ENCODE results near the gene BAIAP3.

BAIAP3 gene

GRCh38 chr16:1297018-1297696 is 36.3 kb upstream of the BAIAP3 start:
- no peak for DNase-seq (ENCODE audit: low read depth, low spot score)
- H3K4me3 ChIP-seq (ENCODE audit: low read length): no peak overlapping the region

DNA sequence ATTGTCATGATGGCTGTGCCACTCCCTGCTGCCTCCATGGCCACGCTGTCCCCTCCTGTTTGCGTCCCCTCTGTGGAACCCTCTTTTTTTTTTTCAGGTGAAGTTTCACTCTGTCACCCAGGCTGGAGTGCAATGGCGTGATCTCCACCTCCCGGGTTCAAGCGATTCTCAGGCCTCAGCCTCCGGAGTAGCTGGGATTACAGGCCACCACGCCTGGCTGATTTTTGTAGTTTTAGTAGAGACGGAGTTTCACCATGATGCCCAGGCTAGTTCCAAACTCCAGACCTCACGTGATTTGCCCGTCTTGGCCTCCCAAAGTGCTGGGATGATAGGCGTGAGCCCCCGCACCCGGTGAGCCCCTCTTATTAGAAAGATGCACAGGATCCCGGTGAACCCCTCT is 35.0 kb upstream of the BAIAP3 start:
- H3K4me3 ChIP-seq (ENCODE audit: low read length): no peak overlapping the region
- DNase-seq (ENCODE audit: low read depth, low spot score): no peak

- H3K4me3 ChIP-seq (ENCODE audit: low read length): no peak overlapping the region
- DNase-seq (ENCODE audit: low read depth, low spot score): no peak
Observed at GRCh38 chr16:1299012-1299867, 34.2 kb upstream of the BAIAP3 start.

DNA sequence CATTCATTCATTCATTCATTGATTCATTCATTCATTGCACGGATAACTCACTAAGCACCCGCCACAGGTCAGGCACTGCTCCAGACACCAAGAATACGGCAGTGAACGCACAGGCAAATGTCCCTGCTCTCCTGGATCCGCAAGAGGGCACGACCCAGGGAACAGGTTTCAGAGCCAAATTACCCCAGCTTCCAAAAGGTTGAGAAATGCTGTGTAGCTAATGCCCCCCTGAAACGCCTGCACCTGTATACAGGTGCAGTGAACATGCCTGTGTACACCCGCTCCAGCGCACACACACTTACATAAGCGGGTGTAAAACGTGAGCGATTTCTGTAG is 33.6 kb upstream of the BAIAP3 start:
- no peak overlapping the region for H3K4me3 ChIP-seq (ENCODE audit: low read length)
- DNase-seq (ENCODE audit: low read depth, low spot score): no peak

DNA sequence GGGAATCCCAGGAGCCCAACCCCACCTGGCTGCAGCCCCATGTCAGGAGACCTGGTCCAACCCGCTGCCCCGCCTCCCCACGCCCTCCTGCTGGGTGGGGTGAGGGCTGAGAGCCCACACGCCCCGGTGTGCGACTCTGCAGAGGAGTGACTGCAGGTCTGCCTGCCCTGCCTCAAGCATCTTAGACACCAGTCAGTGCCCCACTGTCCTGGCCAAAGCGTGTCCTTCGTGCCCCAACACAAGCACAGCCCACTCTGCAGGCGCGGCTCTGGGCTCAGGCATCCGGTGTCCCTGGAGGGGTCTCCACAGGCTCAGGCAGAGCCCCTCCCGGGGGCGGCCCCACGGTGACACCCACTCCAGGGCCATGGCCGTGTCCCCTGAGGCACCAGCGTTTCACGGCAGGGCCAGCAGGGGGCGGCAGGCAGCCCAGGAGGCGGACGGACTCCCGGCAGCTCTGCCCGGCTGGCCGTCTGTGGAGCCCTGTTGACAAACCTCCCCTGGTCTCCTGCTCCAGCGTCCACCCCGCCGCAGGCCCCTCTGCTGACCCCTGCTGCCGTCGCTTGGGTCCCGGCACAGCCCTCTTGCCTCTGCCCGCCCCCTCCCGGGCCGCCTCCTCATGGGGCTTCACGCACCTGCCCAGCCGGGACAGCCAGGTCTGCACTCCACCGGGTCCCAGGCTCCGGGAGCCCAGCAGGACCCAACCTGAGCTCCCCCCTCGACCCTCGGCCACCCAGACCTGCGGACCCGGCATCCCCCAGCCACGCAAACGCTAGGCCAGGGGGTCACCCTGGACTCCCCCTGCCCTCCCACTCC is 32.6 kb upstream of the BAIAP3 start:
- peak overlapping the region; percentile 42 for H3K4me3 ChIP-seq (ENCODE audit: low read length)

GRCh38 chr16:1301562-1301961 is 31.9 kb upstream of the BAIAP3 start:
- H3K4me3 ChIP-seq (ENCODE audit: low read length): no peak overlapping the region
- DNase-seq (ENCODE audit: low read depth, low spot score): no peak

More for the DNA sequence above, 32.6 kb upstream of the BAIAP3 start:
- no peak for DNase-seq (ENCODE audit: low read depth, low spot score)

GRCh38 chr16:1305823-1306222 is 27.6 kb upstream of the BAIAP3 start:
- H3K4me3 ChIP-seq (ENCODE audit: low read length): no peak overlapping the region
- DNase-seq (ENCODE audit: low read depth, low spot score): peak; percentile 21

DNA sequence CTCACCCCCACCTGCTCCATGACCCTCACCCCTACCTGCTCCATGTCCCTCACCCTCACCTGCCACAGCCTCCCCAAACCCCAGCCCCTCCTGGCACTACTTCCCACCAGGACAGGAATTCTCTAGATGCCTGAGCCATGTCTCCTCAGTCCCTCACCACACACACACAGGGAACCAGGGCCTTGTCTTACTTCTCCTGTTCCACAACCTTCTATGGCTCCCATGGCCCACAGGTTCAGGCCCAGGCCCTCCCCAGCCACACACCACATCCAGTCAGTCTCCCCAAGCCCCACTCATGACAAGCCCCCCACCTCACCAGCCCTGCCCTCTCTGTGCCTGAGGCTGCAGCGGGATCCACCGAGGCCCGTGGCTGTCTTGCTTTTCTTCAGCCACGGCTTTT is 27.1 kb upstream of the BAIAP3 start:
- no peak overlapping the region for H3K4me3 ChIP-seq (ENCODE audit: low read length)
- DNase-seq (ENCODE audit: low read depth, low spot score): no peak

GRCh38 chr16:1308036-1308976 is 25.1 kb upstream of the BAIAP3 start:
- DNase-seq (ENCODE audit: low read depth, low spot score): peak; percentile 53
- H3K4me3 ChIP-seq (ENCODE audit: low read length): peak overlapping the region; percentile 51

DNA sequence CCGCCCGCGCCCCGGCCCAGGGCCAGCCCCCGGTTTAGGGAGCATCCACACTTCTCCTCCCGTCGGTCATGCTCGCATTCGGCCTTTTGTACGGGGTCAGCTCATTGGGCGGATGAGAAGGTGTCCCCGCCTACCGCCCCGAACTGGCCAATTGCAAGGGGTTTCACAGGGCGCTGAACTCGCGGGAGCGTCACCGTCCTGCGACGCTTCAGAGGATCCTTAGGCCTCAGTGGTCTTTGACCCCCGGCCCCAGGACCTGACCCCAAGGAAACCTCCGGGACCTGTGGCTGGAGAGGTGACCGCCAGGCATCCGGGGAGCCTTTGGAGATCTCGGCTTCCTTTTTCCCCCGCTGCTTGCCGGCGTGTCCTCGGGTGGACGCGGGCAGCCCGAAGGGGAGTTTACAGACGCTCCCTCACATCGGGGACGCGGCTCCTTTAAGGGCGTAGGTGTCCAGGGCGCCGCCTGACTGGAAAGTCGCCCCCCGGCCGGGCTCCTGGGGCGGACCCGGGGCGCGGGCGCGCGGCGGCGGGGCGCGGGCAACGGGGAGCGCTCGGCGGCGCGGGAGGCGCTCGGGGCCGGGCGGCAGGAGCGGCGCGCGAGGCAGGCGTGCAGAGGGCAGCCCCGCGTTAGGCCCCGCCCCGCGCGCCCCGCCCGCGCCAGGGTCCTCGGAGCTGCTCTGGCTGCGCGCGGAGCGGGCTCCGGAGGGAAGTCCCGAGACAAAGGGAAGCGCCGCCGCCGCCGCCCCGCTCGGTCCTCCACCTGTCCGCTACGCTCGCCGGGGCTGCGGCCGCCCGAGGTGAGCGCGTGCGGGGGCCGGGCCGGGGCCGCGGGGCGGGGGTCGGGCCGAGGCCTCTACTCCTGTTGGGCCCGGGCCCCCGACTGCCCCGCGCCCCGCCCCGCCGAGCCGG is 24.2 kb upstream of the BAIAP3 start, which contains the start of gene UBE2I:
Gene UBE2I, plus strand, starts transcription at position 660 of the 909 bp plus-strand sequence. CDS start 4,395 bp downstream, outside the sequence.
- DNase-seq (ENCODE audit: low read depth, low spot score): peak; percentile 98

GRCh38 chr16:1309888-1310831 is 23.3 kb upstream of the BAIAP3 start:
- no peak for DNase-seq (ENCODE audit: low read depth, low spot score)
- peak overlapping the region; percentile 99 for H3K4me3 ChIP-seq (ENCODE audit: low read length)

More for the DNA sequence above, 24.2 kb upstream of the BAIAP3 start, which contains the start of gene UBE2I:
- peak within 1 kb of the TSS; percentile 99 for H3K4me3 ChIP-seq (ENCODE audit: low read length)

GRCh38 chr16:1310832-1311200 is 22.6 kb upstream of the BAIAP3 start:
- H3K4me3 ChIP-seq (ENCODE audit: low read length): peak overlapping the region; percentile 99
- peak; percentile 26 for DNase-seq (ENCODE audit: low read depth, low spot score)

DNA sequence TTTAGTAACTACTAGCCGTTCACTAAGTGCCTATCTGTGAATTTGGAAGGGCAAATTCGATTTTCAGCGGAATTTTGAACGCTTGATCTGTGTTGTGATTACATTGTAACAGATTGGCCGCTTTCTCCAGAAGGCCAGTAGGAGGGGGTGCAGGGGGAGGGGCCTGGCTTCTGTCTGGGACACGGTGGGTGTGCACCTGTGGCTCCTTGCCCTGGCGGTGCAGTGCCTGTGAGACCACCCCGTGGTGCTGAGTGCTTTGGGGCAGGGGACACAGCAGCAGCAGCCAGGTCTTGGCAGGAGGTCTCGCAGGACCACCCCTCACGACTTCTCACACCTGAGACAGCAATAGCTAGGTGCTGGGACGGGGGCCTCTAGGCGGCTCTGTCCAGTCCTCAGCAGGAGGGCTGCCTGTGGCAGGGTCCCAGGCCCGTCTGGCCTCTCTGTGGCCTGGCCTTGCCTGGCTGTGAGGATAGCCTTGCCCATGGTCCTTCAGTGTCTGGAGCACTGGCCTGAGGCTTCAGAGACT is 22.2 kb upstream of the BAIAP3 start:
- DNase-seq (ENCODE audit: low read depth, low spot score): no peak
- H3K4me3 ChIP-seq (ENCODE audit: low read length): peak overlapping the region; percentile 99

DNA sequence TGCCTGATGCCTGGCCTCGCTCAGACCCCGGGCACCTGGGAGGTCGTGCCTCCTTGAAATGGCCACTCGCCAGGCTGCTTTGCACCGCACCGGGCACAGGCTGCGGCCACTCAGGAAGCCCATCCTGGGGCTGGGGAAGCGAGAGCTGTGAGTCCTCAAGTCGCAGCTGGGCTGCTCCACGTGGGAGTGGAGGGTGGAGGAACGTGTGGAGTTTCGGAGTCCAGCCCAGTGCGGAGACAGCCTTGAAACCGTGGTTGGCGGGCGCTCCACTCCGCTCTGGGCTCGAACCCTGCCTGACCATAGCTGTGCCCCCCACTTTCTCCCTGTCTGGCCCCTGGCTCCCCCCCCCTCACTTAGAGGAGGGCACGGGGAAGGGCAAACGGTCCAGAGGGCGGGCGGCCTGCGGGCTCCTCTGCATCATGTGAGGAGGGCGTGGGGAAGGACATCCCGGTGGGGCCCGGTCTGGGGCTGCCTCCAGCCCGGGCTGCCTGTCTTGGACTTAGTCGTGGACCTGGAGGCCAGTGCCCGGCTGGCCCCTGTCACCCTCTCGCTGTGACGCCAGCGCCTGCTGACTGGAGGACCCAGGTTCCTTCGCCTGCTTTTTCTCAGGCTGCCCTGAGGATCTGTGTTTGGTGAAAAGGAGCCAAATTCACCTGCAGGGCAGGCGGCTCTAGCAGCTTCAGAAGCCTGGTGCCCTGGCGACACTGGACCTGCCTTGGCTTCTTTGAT is 21.5 kb upstream of the BAIAP3 start:
- DNase-seq (ENCODE audit: low read depth, low spot score): no peak
- H3K4me3 ChIP-seq (ENCODE audit: low read length): peak overlapping the region; percentile 99

DNA sequence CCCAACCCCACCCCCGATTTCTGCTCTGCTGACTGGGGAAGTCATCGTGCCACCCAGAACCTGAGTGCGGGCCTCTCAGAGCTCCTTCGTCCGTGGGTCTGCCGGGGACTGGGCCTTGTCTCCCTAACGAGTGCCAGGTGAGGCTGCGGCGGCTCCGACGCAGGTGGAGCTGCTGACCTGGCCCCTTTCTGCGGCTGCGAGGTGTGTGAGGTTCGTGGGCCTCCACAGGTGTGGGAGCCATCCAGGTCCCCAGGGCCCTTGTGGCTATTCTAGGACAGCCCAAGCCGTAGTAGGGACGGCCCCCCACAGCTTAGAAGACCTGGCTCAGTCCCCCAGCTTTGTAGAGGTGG is 21.0 kb upstream of the BAIAP3 start:
- DNase-seq (ENCODE audit: low read depth, low spot score): no peak
- no peak overlapping the region; the same call in 1 of the 2 replicates for H3K4me3 ChIP-seq (ENCODE audit: low read length)

- H3K4me3 ChIP-seq (ENCODE audit: low read length): no peak overlapping the region
- no peak for DNase-seq (ENCODE audit: low read depth, low spot score)
Observed at GRCh38 chr16:1312903-1313302, 20.5 kb upstream of the BAIAP3 start.

Measured in Jurkat, Clone E6-1 (cell line).